ENCODE data around the gene GART. TPM values are rescaled to one million over a fixed set of nuclear protein-coding genes. Genes with fewer than 3 reads are reported as not detected.
A peak's percentile ranks its signal among the peaks of the same experiment; 100 is the strongest.
"Not testable (repeated sequence)": the region's sequence is repeated elsewhere in the genome, so short reads cannot be mapped to it uniquely, and the experiment has no call there.

The GART gene
- total RNA-seq, 4 donors from 2014 or later, result 69.9 to 87.7 (median 77.3) TPM

DNA sequence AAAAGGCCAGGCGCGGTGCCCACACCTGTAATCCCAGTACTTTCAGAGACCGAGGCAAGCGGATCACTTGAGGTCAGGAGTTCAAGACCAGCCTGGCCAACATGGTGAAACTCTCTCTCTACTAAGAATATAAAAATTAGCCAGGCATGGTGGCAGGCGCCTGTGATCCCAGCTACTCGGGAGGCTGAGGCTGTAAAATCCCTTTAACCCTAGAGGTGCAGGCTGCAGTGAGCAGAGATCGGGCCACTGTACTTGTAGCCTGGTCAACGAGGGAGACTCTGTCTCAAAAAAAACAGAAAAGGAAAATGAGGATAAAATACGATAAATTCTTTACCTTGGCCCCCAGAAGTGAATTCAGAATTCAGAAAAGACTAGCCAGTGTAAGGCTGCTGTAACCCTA is 63.7 kb downstream of the GART start:
- peak overlapping the region; percentile 88 for H3K4me3 ChIP-seq
- no peaks in the 10 kb centered on the region for H3K9me3 ChIP-seq
- no peaks in the 10 kb centered on the region for H3K27me3 ChIP-seq
- no peak for DNase-seq (ENCODE audit: low spot score in 2 of 2)
- TF ChIP-seq EP300 (IDR thresholded peaks at IDR 0.05) (no peak), POLR2AphosphoS5 (IDR thresholded peaks at IDR 0.05) (no peak), POLR2A (IDR thresholded peaks at IDR 0.05) (no peak)
- TF ChIP-seq, protein P1, sequence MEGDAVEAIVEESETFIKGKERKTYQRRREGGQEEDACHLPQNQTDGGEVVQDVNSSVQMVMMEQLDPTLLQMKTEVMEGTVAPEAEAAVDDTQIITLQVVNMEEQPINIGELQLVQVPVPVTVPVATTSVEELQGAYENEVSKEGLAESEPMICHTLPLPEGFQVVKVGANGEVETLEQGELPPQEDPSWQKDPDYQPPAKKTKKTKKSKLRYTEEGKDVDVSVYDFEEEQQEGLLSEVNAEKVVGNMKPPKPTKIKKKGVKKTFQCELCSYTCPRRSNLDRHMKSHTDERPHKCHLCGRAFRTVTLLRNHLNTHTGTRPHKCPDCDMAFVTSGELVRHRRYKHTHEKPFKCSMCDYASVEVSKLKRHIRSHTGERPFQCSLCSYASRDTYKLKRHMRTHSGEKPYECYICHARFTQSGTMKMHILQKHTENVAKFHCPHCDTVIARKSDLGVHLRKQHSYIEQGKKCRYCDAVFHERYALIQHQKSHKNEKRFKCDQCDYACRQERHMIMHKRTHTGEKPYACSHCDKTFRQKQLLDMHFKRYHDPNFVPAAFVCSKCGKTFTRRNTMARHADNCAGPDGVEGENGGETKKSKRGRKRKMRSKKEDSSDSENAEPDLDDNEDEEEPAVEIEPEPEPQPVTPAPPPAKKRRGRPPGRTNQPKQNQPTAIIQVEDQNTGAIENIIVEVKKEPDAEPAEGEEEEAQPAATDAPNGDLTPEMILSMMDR (IDR thresholded peaks at IDR 0.05), result no peak
- H3K36me3 ChIP-seq, result no peaks in the 10 kb centered on the region
- peak overlapping the region; percentile 99 for H3K27ac ChIP-seq
- peaks cover 19% of the 10 kb centered on the region for H3K4me1 ChIP-seq
- 64% methylated on average over 9 of the region's 9 CpGs for WGBS

DNA sequence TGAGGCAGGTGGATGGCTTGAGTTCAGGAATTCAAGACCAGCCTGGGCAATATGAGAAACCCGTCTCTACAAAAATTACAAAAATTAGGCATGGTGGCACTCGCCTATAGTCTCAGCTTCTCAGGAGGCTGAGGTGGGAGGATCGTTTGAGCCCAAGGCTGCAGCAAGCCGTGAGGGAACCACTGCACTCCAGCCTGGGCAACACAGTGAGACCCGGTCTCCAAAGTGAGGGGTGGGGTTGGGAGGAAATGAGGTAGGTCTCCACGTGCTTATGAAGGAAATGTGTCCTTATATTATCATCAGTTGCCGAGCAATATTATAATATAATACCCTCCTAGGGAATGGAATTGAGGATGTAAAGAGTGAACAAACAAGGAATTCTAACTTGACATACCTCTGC is 64.9 kb downstream of the GART start:
- H3K27me3 ChIP-seq, result no peaks in the 10 kb centered on the region
- no peak for DNase-seq (ENCODE audit: low spot score in 2 of 2)
- H3K4me1 ChIP-seq, result peaks cover 19% of the 10 kb centered on the region
- no peaks in the 10 kb centered on the region for H3K36me3 ChIP-seq
- no peak overlapping the region for H3K4me3 ChIP-seq
- H3K9me3 ChIP-seq, result no peaks in the 10 kb centered on the region
- TF ChIP-seq EP300 (IDR thresholded peaks at IDR 0.05) (no peak), POLR2AphosphoS5 (IDR thresholded peaks at IDR 0.05) (no peak), POLR2A (IDR thresholded peaks at IDR 0.05) (no peak)
- TF ChIP-seq, protein P1 (IDR thresholded peaks at IDR 0.05), result no peak
- WGBS, result 77% methylated on average over 7 of the region's 7 CpGs
- no peak overlapping the region for H3K27ac ChIP-seq

DNA sequence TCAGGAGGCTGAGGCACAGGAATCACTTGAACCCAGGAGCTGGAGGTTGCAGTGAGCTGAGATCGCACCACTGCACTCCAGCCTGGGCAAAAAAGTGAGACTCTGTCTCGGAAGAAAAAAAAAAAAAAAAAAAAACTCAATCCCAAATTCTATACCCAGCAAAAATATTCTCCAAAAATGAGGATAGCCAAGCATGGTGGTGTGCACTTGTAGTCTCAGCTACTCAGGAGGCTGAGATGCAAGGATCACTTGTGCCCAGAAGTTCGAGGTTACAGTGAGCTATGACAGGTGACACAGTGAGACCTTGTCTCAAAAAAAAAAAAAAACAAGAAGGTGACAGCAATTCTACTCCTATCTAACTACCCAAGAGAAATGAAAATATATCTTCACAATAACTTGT is 68.6 kb downstream of the GART start:
- no peak overlapping the region for H3K4me3 ChIP-seq
- H3K4me1 ChIP-seq, result peaks cover 6% of the 10 kb centered on the region
- no peaks in the 10 kb centered on the region for H3K27me3 ChIP-seq
- TF ChIP-seq POLR2AphosphoS5 (IDR thresholded peaks at IDR 0.05) (no peak), POLR2A (IDR thresholded peaks at IDR 0.05) (no peak), EP300 (IDR thresholded peaks at IDR 0.05) (no peak)
- TF ChIP-seq, protein P1 (IDR thresholded peaks at IDR 0.05), result no peak
- no peaks in the 10 kb centered on the region for H3K9me3 ChIP-seq
- WGBS, result 94% methylated on average over 3 of the region's 3 CpGs
- DNase-seq (ENCODE audit: low spot score in 2 of 2), result no peak
- H3K27ac ChIP-seq, result no peak overlapping the region
- no peaks in the 10 kb centered on the region for H3K36me3 ChIP-seq

DNA sequence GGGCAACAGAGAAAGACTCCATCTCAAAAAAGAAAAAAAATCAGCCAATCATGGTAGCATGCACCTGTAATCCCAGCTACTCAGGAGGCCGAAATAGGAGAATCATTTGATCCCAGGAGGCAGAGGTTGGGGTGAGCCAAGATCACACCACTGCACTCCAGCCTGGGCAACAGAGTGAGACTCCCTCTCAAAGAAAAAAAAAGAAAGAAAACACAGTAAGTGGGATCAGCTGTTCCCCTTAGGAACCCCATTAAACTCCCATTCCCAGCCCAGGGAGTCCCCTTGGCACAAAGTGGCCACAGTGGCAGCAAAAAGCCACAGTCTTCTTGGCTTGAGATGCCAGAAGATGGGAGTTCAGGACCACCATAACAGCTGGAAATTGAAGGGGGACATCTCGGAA is 71.2 kb downstream of the GART start:
- H3K36me3 ChIP-seq, result no peaks in the 10 kb centered on the region
- H3K27ac ChIP-seq, result no peak overlapping the region
- WGBS, result 88% methylated on average over 2 of the region's 2 CpGs
- no peaks in the 10 kb centered on the region for H3K9me3 ChIP-seq
- TF ChIP-seq POLR2A (IDR thresholded peaks at IDR 0.05), result no peak
- TF ChIP-seq, protein P1 (IDR thresholded peaks at IDR 0.05), result no peak
- no peak for TF ChIP-seq POLR2AphosphoS5 (IDR thresholded peaks at IDR 0.05)
- TF ChIP-seq EP300 (IDR thresholded peaks at IDR 0.05), result no peak
- H3K4me1 ChIP-seq, result no peaks in the 10 kb centered on the region
- no peak overlapping the region for H3K4me3 ChIP-seq
- no peak for DNase-seq (ENCODE audit: low spot score in 2 of 2)
- no peaks in the 10 kb centered on the region for H3K27me3 ChIP-seq

DNA sequence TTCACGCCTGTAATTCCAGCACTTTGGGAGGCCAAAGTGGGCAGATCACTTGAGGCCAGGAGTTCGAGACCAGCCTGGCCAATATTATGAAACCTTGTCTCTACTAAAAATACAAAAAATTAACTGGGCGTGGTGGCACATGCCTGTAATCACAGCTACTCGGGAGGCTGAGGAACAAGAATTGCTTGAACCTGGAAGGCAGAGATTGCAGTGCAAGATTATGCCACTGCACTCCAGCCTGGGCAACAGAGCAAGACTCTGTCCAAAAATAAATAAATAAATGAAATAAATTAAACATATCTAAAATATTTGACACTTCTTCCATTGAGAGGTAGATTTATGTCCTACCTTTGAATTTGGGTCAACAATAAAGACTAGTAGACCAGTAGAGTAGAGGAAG is 72.7 kb downstream of the GART start:
- not testable (repeated sequence) for H3K27me3 ChIP-seq; H3K4me3 ChIP-seq; H3K4me1 ChIP-seq; H3K27ac ChIP-seq; H3K36me3 ChIP-seq; H3K9me3 ChIP-seq; DNase-seq (ENCODE audit: low spot score in 2 of 2)
- WGBS, result 84% methylated on average over 4 of the region's 4 CpGs

DNA sequence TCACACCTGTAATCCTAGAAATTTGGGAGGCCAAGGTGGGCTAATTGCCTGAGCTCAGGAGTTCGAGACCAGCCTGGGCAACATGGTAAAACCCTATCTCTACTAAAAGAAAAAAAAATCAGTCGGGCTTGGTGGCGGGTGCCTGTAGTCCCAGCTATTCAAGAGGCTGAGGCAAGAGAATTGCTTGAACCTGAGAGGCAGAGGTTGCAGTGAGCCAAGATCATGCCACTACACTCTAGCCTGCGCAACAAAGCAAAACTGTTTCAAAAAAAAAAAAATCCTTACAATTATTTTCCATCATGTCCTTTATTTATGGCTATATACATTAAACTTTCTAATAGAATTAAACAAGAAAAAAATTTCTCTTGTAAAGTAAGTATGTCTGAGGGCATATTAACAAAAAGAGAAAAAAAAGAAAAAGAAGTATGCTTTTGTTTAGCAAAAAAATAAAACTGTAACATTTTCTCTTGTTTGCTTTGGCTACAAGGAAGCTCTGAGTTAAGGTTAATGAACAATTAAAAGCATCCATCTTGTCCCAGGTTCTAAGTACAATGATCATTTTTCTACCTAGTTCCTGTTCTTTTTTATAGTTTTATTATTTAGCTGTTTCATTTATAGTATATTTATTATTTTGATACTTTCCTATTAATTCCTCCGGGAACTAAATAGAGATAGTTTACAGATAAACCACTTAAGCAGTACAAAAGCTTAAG is 80.2 kb downstream of the GART start:
- 90% methylated on average over 5 of the region's 5 CpGs for WGBS

More for the DNA sequence above, 80.2 kb downstream of the GART start:
- Histone ChIP-seq H3K4me1 (no peaks in the 10 kb centered on the region), H3K36me3 (peaks cover 54% of the 10 kb centered on the region), H3K4me3 (no peak overlapping the region), H3K27ac (no peak overlapping the region), H3K9me3 (no peaks in the 10 kb centered on the region), H3K27me3 (no peaks in the 10 kb centered on the region)
- DNase-seq (ENCODE audit: low spot score in 2 of 2), result no peak
- no peak for TF ChIP-seq EP300 (IDR thresholded peaks at IDR 0.05)
- TF ChIP-seq, protein P1 (IDR thresholded peaks at IDR 0.05), result no peak
- no peak for TF ChIP-seq POLR2A (IDR thresholded peaks at IDR 0.05)
- no peak for TF ChIP-seq POLR2AphosphoS5 (IDR thresholded peaks at IDR 0.05)

All from suprapubic skin (tissue), 4 donors.